CD4-positive, alpha-beta memory T cell (primary cell): Measurements from ENCODE around the gene PACSIN1. TPM values are rescaled to one million over a fixed set of nuclear protein-coding genes. Genes with fewer than 3 reads are reported as not detected.

Experiments
- CTCF ChIA-PET: fragments of 350-600 bp; sonication (Branson Sonifier 250); formaldehyde crosslinking; loops from one replicate; lab custom pipeline; 2021; ENCODE audit warnings: inconsistent platforms; ENCODE audit not compliant: partially characterized antibody; lab: Charles Lee
- POLR2A ChIA-PET: fragments of 350-600 bp; sonication (Branson Sonifier 250); formaldehyde crosslinking; loops from one replicate; lab custom pipeline; 2021; ENCODE audit not compliant: partially characterized antibody; lab: Charles Lee
- DNase-seq, 5 donors: peaks; one replicate each; pipeline versions ENCODE4 v3.0.0 to v3.0.0-alpha.2; 2020 to 2022; ENCODE audit warnings: mixed read lengths in 1 of 5
- H3K27ac ChIP-seq: one replicate; pipeline ENCODE4 v1.7.0; 2013; ENCODE audit warnings: low read depth, low read length
- H3K27me3 ChIP-seq: 2 replicates; pipeline ENCODE4 v1.7.0; 2013; ENCODE audit warnings: mild to moderate bottlenecking, low read length, moderate library complexity; ENCODE audit not compliant: insufficient read depth
- H3K36me3 ChIP-seq: 2 replicates; pipeline ENCODE4 v1.7.0; 2013; ENCODE audit warnings: mild to moderate bottlenecking, low read length, moderate library complexity; ENCODE audit not compliant: insufficient read depth
- H3K4me1 ChIP-seq: 2 replicates; pipeline ENCODE4 v1.7.0; 2013; ENCODE audit warnings: mild to moderate bottlenecking, low read length, moderate library complexity; ENCODE audit not compliant: insufficient read depth
- H3K4me3 ChIP-seq, 2 donors: one replicate each; pipeline ENCODE4 v1.7.0; 2013; ENCODE audit warnings: low read length in 2 of 2, mild to moderate bottlenecking in 1 of 2
- H3K9me3 ChIP-seq, 2 donors: one replicate each; pipeline ENCODE4 v1.7.0; 2013; ENCODE audit warnings: low read length in 2 of 2, control low read depth in 1 of 2; ENCODE audit not compliant: control insufficient read depth in 1 of 2
- H3K27ac Mint-ChIP-seq, 7 donors: one replicate each; pipeline ENCODE4 v1.8.0; 2020 to 2021; ENCODE audit warnings: mixed read lengths in 7 of 7, mild to moderate bottlenecking in 6 of 7, inconsistent platforms in 3 of 7, moderate library complexity in 3 of 7
- H3K27me3 Mint-ChIP-seq, 2 donors: one replicate each; pipeline ENCODE4 v1.8.0; 2020 to 2021; ENCODE audit warnings: mixed read lengths in 2 of 2
- H3K36me3 Mint-ChIP-seq, 2 donors: one replicate each; pipeline ENCODE4 v1.8.0; 2020 to 2021; ENCODE audit warnings: mixed read lengths in 2 of 2, inconsistent platforms in 1 of 2, mild to moderate bottlenecking in 1 of 2
- H3K4me1 Mint-ChIP-seq, 4 donors: one replicate each; pipeline ENCODE4 v1.8.0; 2020 to 2021; ENCODE audit warnings: mixed read lengths in 4 of 4, mild to moderate bottlenecking in 1 of 4
- H3K4me3 Mint-ChIP-seq, 8 donors: one replicate each; pipeline ENCODE4 v1.8.0; 2020 to 2021; ENCODE audit warnings: mixed read lengths in 8 of 8, mild to moderate bottlenecking in 7 of 8, moderate library complexity in 6 of 8, inconsistent platforms in 3 of 8
- H3K9me3 Mint-ChIP-seq, 8 donors: one replicate each; pipeline ENCODE4 v1.8.0; 2020 to 2021; ENCODE audit warnings: mixed read lengths in 8 of 8, mild to moderate bottlenecking in 5 of 8, inconsistent platforms in 3 of 8, moderate library complexity in 1 of 8
- intact Hi-C: fragments of 100-400 bp; cut with micrococcal nuclease; formaldehyde crosslinking; loops from one replicate; pipeline ENCODE4 v1.15.1; 2023
- polyA plus RNA-seq, 2 donors: library from polyadenylated mRNA; unstranded; fragments of 300-500 nt; fragmentation: Illumina TruSeq; gene quantifications; one replicate each; pipeline ENCODE4 v1.2.3, GENCODE V29; 2021
- total RNA-seq, 2 experiments: library from RNA; stranded (reverse); gene quantifications; one replicate each; pipeline ENCODE4 v1.2.3, GENCODE V29; 2021

PACSIN1 gene
- total and polyA plus RNA-seq, 4 experiments from 2014 or later = 0.92 to 2.3 (median 2.0) TPM; not detected in 1

GRCh38 chr6:34514112-34514511 is 48.2 kb downstream of the PACSIN1 start:
- peaks cover 7 to 10% of the 10 kb centered on the region in 2 donors for H3K27me3 Mint-ChIP-seq
- Histone ChIP-seq H3K9me3 (no peaks in the 10 kb centered on the region), H3K27me3 (no peaks in the 10 kb centered on the region), H3K4me3 (no peak overlapping the region), H3K27ac (no peak overlapping the region), H3K36me3 (no peaks in the 10 kb centered on the region), H3K4me1 (no peaks in the 10 kb centered on the region)
- intact Hi-C loops = no loop called here
- no peak overlapping the region for H3K27ac Mint-ChIP-seq
- H3K4me1 Mint-ChIP-seq = no peaks in the 10 kb centered on the region
- CTCF ChIA-PET = no interaction called here
- H3K36me3 Mint-ChIP-seq = no peaks in the 10 kb centered on the region
- H3K9me3 Mint-ChIP-seq = peaks cover 0 to 5% (median 1%) of the 10 kb centered on the region in 8 donors
- DNase-seq = no peak
- POLR2A ChIA-PET = no interaction called here
- H3K4me3 Mint-ChIP-seq = no peak overlapping the region

GRCh38 chr6:34514593-34515472 is 49.0 kb downstream of the PACSIN1 start:
- H3K27me3 ChIP-seq = no peaks in the 10 kb centered on the region
- H3K9me3 Mint-ChIP-seq = peaks cover 0 to 5% (median 1%) of the 10 kb centered on the region in 8 donors
- H3K36me3 Mint-ChIP-seq = no peaks in the 10 kb centered on the region
- ChIA-PET POLR2A (no interaction called here), CTCF (no interaction called here)
- no peak overlapping the region for H3K27ac ChIP-seq
- H3K4me3 ChIP-seq = no peak overlapping the region
- H3K27me3 Mint-ChIP-seq = peaks cover 7 to 10% of the 10 kb centered on the region in 2 donors
- no peak overlapping the region for H3K27ac Mint-ChIP-seq
- no peak for DNase-seq
- H3K9me3 ChIP-seq = no peaks in the 10 kb centered on the region
- intact Hi-C loops = no loop called here
- H3K36me3 ChIP-seq = no peaks in the 10 kb centered on the region
- no peaks in the 10 kb centered on the region for H3K4me1 ChIP-seq
- no peak overlapping the region for H3K4me3 Mint-ChIP-seq
- H3K4me1 Mint-ChIP-seq = no peaks in the 10 kb centered on the region

- POLR2A ChIA-PET = no interaction called here
- no peak for DNase-seq
Measured at GRCh38 chr6:34515473-34516387, 49.9 kb downstream of the PACSIN1 start.

GRCh38 chr6:34516391-34517324 is 50.8 kb downstream of the PACSIN1 start:
- H3K4me3 Mint-ChIP-seq = peak overlapping the region in 1 of 8 donors; percentile 64
- CTCF ChIA-PET = interaction anchor here (1.0 kb wide), 1 partner anchor 180 kb away, joined by 3 read pairs; the partner anchor contains the start of gene ILRUN
- no peak overlapping the region for H3K27ac Mint-ChIP-seq
- H3K4me3 ChIP-seq = no peak overlapping the region
- no peak for DNase-seq
- H3K27me3 Mint-ChIP-seq = peaks cover 7 to 8% of the 10 kb centered on the region in 2 donors
- H3K9me3 ChIP-seq = no peaks in the 10 kb centered on the region
- intact Hi-C loops = no loop called here
- POLR2A ChIA-PET = no interaction called here
- no peak overlapping the region for H3K27ac ChIP-seq
- H3K36me3 Mint-ChIP-seq = no peaks in the 10 kb centered on the region
- H3K4me1 Mint-ChIP-seq = peaks cover 0 to 4% (median under 1%) of the 10 kb centered on the region in 4 donors
- H3K9me3 Mint-ChIP-seq = no peaks in the 10 kb centered on the region
- no peaks in the 10 kb centered on the region for H3K27me3 ChIP-seq
- H3K4me1 ChIP-seq = no peaks in the 10 kb centered on the region
- no peaks in the 10 kb centered on the region for H3K36me3 ChIP-seq

More at GRCh38 chr6:34515473-34516387, 49.9 kb downstream of the PACSIN1 start:
- CTCF ChIA-PET = no interaction called here
- H3K27me3 ChIP-seq = no peaks in the 10 kb centered on the region
- no peaks in the 10 kb centered on the region for H3K9me3 ChIP-seq
- peaks cover 7 to 8% of the 10 kb centered on the region in 2 donors for H3K27me3 Mint-ChIP-seq
- H3K4me1 ChIP-seq = no peaks in the 10 kb centered on the region
- no peak overlapping the region for H3K4me3 Mint-ChIP-seq
- no peaks in the 10 kb centered on the region for H3K9me3 Mint-ChIP-seq
- H3K36me3 ChIP-seq = no peaks in the 10 kb centered on the region
- H3K27ac Mint-ChIP-seq = no peak overlapping the region
- intact Hi-C loops = no loop called here
- H3K27ac ChIP-seq = no peak overlapping the region
- H3K4me3 ChIP-seq = no peak overlapping the region
- no peaks in the 10 kb centered on the region for H3K4me1 Mint-ChIP-seq
- no peaks in the 10 kb centered on the region for H3K36me3 Mint-ChIP-seq

- H3K36me3 Mint-ChIP-seq = no peaks in the 10 kb centered on the region
- Histone ChIP-seq H3K36me3 (no peaks in the 10 kb centered on the region), H3K4me3 (no peak overlapping the region), H3K27me3 (no peaks in the 10 kb centered on the region), H3K4me1 (no peaks in the 10 kb centered on the region), H3K9me3 (no peaks in the 10 kb centered on the region), H3K27ac (no peak overlapping the region)
- CTCF ChIA-PET = interaction anchor here (1.0 kb wide), 1 partner anchor 179 kb away, joined by 3 read pairs; the partner anchor contains the start of gene ILRUN
- intact Hi-C loops = no loop called here
- H3K4me3 Mint-ChIP-seq = no peak overlapping the region
- DNase-seq = no peak
- no peaks in the 10 kb centered on the region for H3K9me3 Mint-ChIP-seq
- POLR2A ChIA-PET = no interaction called here
- H3K27me3 Mint-ChIP-seq = peaks cover 5 to 8% of the 10 kb centered on the region in 2 donors
- H3K27ac Mint-ChIP-seq = no peak overlapping the region
- peaks cover 0 to 4% (median under 1%) of the 10 kb centered on the region in 4 donors for H3K4me1 Mint-ChIP-seq
Measured at GRCh38 chr6:34517461-34517881, 51.6 kb downstream of the PACSIN1 start.

- Histone ChIP-seq H3K9me3 (no peaks in the 10 kb centered on the region), H3K36me3 (no peaks in the 10 kb centered on the region), H3K4me3 (no peak overlapping the region), H3K27ac (no peak overlapping the region), H3K27me3 (no peaks in the 10 kb centered on the region), H3K4me1 (no peaks in the 10 kb centered on the region)
- H3K4me1 Mint-ChIP-seq = peaks cover 0 to 4% (median under 1%) of the 10 kb centered on the region in 4 donors
- H3K36me3 Mint-ChIP-seq = no peaks in the 10 kb centered on the region
- peaks cover 5 to 8% of the 10 kb centered on the region in 2 donors for H3K27me3 Mint-ChIP-seq
- H3K27ac Mint-ChIP-seq = no peak overlapping the region
- DNase-seq = no peak
- CTCF ChIA-PET = no interaction called here
- POLR2A ChIA-PET = no interaction called here
- intact Hi-C loops = no loop called here
- no peaks in the 10 kb centered on the region for H3K9me3 Mint-ChIP-seq
- H3K4me3 Mint-ChIP-seq = no peak overlapping the region
Measured at GRCh38 chr6:34517966-34518365, 52.1 kb downstream of the PACSIN1 start.
